Measurements from ENCODE around the gene ATP1A3. TPM values are rescaled to one million over a fixed set of nuclear protein-coding genes. Genes with fewer than 3 reads are reported as not detected.

ATP1A3 gene
- total RNA-seq, 4 donors from 2014 or later = not detected

DNA sequence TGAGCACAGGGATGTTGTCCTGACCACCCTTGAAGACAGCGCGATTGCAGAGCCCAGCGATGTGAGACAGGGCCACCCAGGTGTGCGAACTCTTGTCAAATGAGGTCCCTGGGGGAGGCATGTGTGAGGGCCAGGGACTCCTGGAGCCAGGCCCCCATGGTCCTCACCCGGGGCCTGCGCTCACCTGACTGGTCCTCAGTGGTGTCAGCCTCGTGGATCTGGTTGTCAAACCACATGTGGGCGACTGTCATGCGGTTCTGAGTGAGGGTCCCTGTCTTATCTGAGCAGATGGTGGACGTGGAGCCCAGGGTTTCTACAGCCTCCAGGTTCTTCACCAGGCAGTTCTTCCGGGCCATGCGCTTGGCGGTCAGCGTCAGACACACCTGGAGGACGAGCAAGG lies 12.3 kb downstream of the ATP1A3 start:
- TF ChIP-seq, protein P1, sequence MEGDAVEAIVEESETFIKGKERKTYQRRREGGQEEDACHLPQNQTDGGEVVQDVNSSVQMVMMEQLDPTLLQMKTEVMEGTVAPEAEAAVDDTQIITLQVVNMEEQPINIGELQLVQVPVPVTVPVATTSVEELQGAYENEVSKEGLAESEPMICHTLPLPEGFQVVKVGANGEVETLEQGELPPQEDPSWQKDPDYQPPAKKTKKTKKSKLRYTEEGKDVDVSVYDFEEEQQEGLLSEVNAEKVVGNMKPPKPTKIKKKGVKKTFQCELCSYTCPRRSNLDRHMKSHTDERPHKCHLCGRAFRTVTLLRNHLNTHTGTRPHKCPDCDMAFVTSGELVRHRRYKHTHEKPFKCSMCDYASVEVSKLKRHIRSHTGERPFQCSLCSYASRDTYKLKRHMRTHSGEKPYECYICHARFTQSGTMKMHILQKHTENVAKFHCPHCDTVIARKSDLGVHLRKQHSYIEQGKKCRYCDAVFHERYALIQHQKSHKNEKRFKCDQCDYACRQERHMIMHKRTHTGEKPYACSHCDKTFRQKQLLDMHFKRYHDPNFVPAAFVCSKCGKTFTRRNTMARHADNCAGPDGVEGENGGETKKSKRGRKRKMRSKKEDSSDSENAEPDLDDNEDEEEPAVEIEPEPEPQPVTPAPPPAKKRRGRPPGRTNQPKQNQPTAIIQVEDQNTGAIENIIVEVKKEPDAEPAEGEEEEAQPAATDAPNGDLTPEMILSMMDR (IDR thresholded peaks at IDR 0.05) = no peak
- TF ChIP-seq POLR2A (IDR thresholded peaks at IDR 0.05) = no peak
- TF ChIP-seq EP300 (IDR thresholded peaks at IDR 0.05) = no peak
- Histone ChIP-seq H3K27me3 (no peaks in the 10 kb centered on the region), H3K27ac (no peak overlapping the region), H3K9me3 (no peaks in the 10 kb centered on the region), H3K36me3 (no peaks in the 10 kb centered on the region), H3K4me3 (no peak overlapping the region), H3K4me1 (no peaks in the 10 kb centered on the region)
- no peak for DNase-seq (ENCODE audit: low spot score in 2 of 2)
- WGBS, 2 donors = 80 to 88% methylated on average over 13 to 15 of the region's 15 CpGs

DNA sequence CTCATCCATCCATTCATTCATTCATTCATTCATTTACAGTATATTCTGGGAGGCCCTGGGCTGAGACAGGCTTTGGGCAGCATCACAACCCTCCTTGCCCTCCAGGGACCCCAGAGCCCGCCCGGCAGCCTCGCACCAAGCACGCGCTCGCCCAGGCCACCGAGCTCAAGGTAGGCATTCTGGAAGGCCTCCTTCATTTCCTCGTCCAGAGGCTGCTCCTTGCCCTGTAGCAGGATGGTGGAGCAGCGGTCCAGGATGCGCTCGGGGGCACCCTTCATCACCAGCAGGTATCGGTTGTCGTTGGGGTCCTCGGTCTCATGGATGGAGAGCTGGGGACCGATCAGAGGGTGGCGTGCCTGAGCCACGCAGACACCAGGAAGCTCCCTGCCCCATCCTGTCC lies 15.6 kb downstream of the ATP1A3 start:
- WGBS, 2 donors = 84 to 90% methylated on average over 17 of the region's 17 CpGs
- H3K27me3 ChIP-seq = peaks cover 0 to under 1% of the 10 kb centered on the region in 2 donors
- TF ChIP-seq, protein P1 (IDR thresholded peaks at IDR 0.05) = no peak
- TF ChIP-seq POLR2A (IDR thresholded peaks at IDR 0.05) (no peak), EP300 (IDR thresholded peaks at IDR 0.05) (no peak)
- no peaks in the 10 kb centered on the region for H3K4me1 ChIP-seq
- no peak overlapping the region for H3K4me3 ChIP-seq
- H3K9me3 ChIP-seq = no peaks in the 10 kb centered on the region
- no peaks in the 10 kb centered on the region for H3K36me3 ChIP-seq
- no peak for DNase-seq (ENCODE audit: low spot score in 2 of 2)
- no peak overlapping the region for H3K27ac ChIP-seq

DNA sequence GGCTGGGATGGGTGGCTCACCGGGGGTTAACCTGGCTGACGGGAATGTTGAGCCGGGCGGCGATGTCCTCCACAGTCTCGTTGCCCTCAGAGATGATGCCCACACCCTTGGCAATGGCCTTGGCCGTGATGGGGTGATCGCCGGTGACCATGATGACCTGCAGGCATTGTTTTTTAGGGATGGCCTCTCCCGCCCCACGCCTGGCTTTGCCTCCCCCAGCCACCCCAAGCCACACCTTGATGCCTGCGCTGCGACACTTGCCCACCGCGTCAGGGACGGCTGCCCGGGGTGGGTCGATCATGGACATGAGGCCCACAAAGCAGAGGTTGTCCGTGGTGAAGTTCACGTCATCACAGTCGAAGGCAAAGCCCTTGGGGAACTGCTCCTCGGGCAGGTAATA lies 16.1 kb downstream of the ATP1A3 start:
- WGBS, 2 donors = 73 to 78% methylated on average over 20 to 22 of the region's 22 CpGs
- DNase-seq (ENCODE audit: low spot score in 2 of 2) = no peak
- Histone ChIP-seq H3K27me3 (peaks cover 0 to 6% of the 10 kb centered on the region in 2 donors), H3K9me3 (no peaks in the 10 kb centered on the region), H3K27ac (no peak overlapping the region), H3K36me3 (no peaks in the 10 kb centered on the region), H3K4me1 (no peaks in the 10 kb centered on the region), H3K4me3 (no peak overlapping the region)
- TF ChIP-seq, protein P1 (IDR thresholded peaks at IDR 0.05) = no peak
- TF ChIP-seq EP300 (IDR thresholded peaks at IDR 0.05) = no peak
- no peak for TF ChIP-seq POLR2A (IDR thresholded peaks at IDR 0.05)

DNA sequence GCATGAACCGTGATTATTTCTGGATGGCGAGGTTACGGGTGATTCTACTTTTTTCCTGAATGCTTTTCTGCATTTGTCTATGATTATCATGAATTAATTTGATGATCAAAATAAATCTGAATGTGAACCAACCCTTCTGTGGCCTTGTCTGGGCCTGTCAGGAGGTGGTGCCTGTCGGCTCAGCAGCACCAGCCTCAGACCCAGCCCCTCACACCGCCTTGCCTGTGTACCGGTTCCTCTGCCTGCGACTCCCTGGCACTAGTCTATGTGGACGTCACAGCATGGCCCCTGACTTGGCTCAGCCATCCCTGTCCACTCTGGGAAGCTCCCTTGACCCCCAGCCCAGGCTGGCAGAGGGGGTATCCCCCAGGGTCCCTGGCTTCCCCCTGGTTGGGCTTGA lies 19.4 kb downstream of the ATP1A3 start:
- H3K9me3 ChIP-seq = no peaks in the 10 kb centered on the region
- no peaks in the 10 kb centered on the region for H3K4me1 ChIP-seq
- no peak overlapping the region for H3K27ac ChIP-seq
- TF ChIP-seq EP300 (IDR thresholded peaks at IDR 0.05) = no peak
- TF ChIP-seq, protein P1 (IDR thresholded peaks at IDR 0.05) = no peak
- TF ChIP-seq POLR2A (IDR thresholded peaks at IDR 0.05) = no peak
- peaks cover 0 to 14% of the 10 kb centered on the region in 2 donors for H3K27me3 ChIP-seq
- no peak overlapping the region for H3K4me3 ChIP-seq
- 72 to 74% methylated on average over 8 of the region's 8 CpGs for WGBS, 2 donors
- H3K36me3 ChIP-seq = no peaks in the 10 kb centered on the region
- no peak for DNase-seq (ENCODE audit: low spot score in 2 of 2)

DNA sequence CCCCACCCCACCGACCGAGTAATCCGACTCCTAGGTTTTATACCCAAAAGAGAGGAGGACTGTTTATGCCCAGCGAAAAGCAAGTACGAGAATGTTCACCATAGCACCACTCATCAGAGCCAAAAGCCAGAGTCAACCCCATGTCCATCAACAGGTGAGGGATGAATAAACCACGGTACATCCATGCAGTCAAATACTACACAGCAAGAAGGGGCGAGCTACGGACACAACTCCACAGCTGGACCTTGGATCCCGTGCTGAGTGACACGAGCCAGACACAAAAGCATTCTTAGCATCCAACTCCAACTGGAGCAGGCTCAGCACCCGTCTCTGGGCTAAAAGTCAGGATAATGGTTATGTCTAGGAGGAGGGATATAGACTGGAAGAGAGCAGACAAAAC lies 22.7 kb downstream of the ATP1A3 start:
- Histone ChIP-seq H3K4me3 (no peak overlapping the region), H3K9me3 (no peaks in the 10 kb centered on the region), H3K27me3 (peaks cover 0 to 26% of the 10 kb centered on the region in 2 donors), H3K27ac (no peak overlapping the region), H3K36me3 (no peaks in the 10 kb centered on the region), H3K4me1 (no peaks in the 10 kb centered on the region)
- no peak for TF ChIP-seq EP300 (IDR thresholded peaks at IDR 0.05)
- no peak for TF ChIP-seq POLR2A (IDR thresholded peaks at IDR 0.05)
- TF ChIP-seq, protein P1 (IDR thresholded peaks at IDR 0.05) = no peak
- WGBS, 2 donors = 85 to 86% methylated on average over 11 of the region's 11 CpGs
- no peak for DNase-seq (ENCODE audit: low spot score in 2 of 2)
